ENCODE data around the gene CFAP45. TPM values are rescaled to one million over a fixed set of nuclear protein-coding genes. Genes with fewer than 3 reads are reported as not detected.

Gene CFAP45
- total RNA-seq: 1 to 10 TPM in 1 of 2 donors, under 1 TPM in 1; 0.38 to 3.0 TPM

- Mint-ChIP-seq H3K27me3 (no peaks in the 10 kb centered on the region), H3K4me1 (ENCODE audit: low read depth in 2 of 2) (peaks cover 6 to 7% of the 10 kb centered on the region in 2 donors), H3K9me3 (no peaks in the 10 kb centered on the region), H3K4me3 (no peak within 1 kb of the TSS), H3K36me3 (no peaks in the 10 kb centered on the region), H3K27ac (no peak within 1 kb of the TSS)
- ATAC-seq (peak; percentile 71 to 74), DNase-seq (ENCODE audit: low spot score) (no peak)
These were observed at the start of gene CFAP45 for GRCh38 chr1:159900086-159900680. TSS of gene CFAP45 (minus strand) at chr1:159900165. CDS start at chr1:159900098, 67 bp downstream.

- H3K4me3 Mint-ChIP-seq: no peak overlapping the region
- H3K4me1 Mint-ChIP-seq (ENCODE audit: low read depth in 2 of 2): peaks cover 10 to 11% of the 10 kb centered on the region in 2 donors
- peaks cover 40 to 42% of the 10 kb centered on the region in 2 donors for H3K27me3 Mint-ChIP-seq
- H3K36me3 Mint-ChIP-seq: no peaks in the 10 kb centered on the region
- H3K9me3 Mint-ChIP-seq: no peaks in the 10 kb centered on the region
- no peak for ATAC-seq
- no peak for DNase-seq (ENCODE audit: low spot score)
- no peak overlapping the region for H3K27ac Mint-ChIP-seq
These were observed 49.2 kb upstream of the CFAP45 start for GRCh38 chr1:159949123-159949522.

- Mint-ChIP-seq H3K36me3 (no peaks in the 10 kb centered on the region), H3K4me3 (no peak overlapping the region), H3K27ac (no peak overlapping the region), H3K27me3 (peaks cover 40 to 42% of the 10 kb centered on the region in 2 donors), H3K9me3 (no peaks in the 10 kb centered on the region), H3K4me1 (ENCODE audit: low read depth in 2 of 2) (peaks cover 10 to 11% of the 10 kb centered on the region in 2 donors)
- DNase-seq (ENCODE audit: low spot score): no peak
- no peak for ATAC-seq
These were observed 48.0 kb upstream of the CFAP45 start for GRCh38 chr1:159947942-159948341.

- Mint-ChIP-seq H3K9me3 (no peaks in the 10 kb centered on the region), H3K36me3 (no peaks in the 10 kb centered on the region), H3K4me1 (ENCODE audit: low read depth in 2 of 2) (peaks cover 10 to 11% of the 10 kb centered on the region in 2 donors), H3K4me3 (no peak overlapping the region), H3K27ac (no peak overlapping the region), H3K27me3 (peaks cover 33 to 37% of the 10 kb centered on the region in 2 donors)
- ATAC-seq (no peak), DNase-seq (ENCODE audit: low spot score) (no peak)
These were observed 46.5 kb upstream of the CFAP45 start for GRCh38 chr1:159946242-159947187.

- Mint-ChIP-seq H3K27me3 (peaks cover 32 to 35% of the 10 kb centered on the region in 2 donors), H3K9me3 (no peaks in the 10 kb centered on the region), H3K36me3 (no peaks in the 10 kb centered on the region), H3K4me1 (ENCODE audit: low read depth in 2 of 2) (peaks cover 10 to 11% of the 10 kb centered on the region in 2 donors), H3K27ac (no peak within 1 kb of the TSS), H3K4me3 (peak within 1 kb of the TSS; percentile 54)
- DNase-seq (ENCODE audit: low spot score) (no peak), ATAC-seq (peak; percentile 79)
These were observed 45.7 kb upstream of the CFAP45 start, which contains the start of gene IGSF9 for GRCh38 chr1:159945483-159946241. TSS of gene IGSF9 (minus strand) at chr1:159945613. CDS start at chr1:159943454, 2,159 bp downstream.

GRCh38 chr1:159944623-159945455 is 44.9 kb upstream of the CFAP45 start:
- ATAC-seq: no peak
- Mint-ChIP-seq H3K9me3 (no peaks in the 10 kb centered on the region), H3K27ac (no peak overlapping the region), H3K4me3 (peak overlapping the region; percentile 54), H3K36me3 (no peaks in the 10 kb centered on the region), H3K4me1 (ENCODE audit: low read depth in 2 of 2) (peaks cover 10 to 11% of the 10 kb centered on the region in 2 donors), H3K27me3 (peaks cover 32 to 35% of the 10 kb centered on the region in 2 donors)
- DNase-seq (ENCODE audit: low spot score): no peak

- H3K9me3 Mint-ChIP-seq: no peaks in the 10 kb centered on the region
- H3K36me3 Mint-ChIP-seq: no peaks in the 10 kb centered on the region
These were observed 44.1 kb upstream of the CFAP45 start for GRCh38 chr1:159943908-159944622.

GRCh38 chr1:159943278-159943640 is 43.3 kb upstream of the CFAP45 start:
- Mint-ChIP-seq H3K27ac (no peak overlapping the region), H3K4me1 (ENCODE audit: low read depth in 2 of 2) (peaks cover 10 to 11% of the 10 kb centered on the region in 2 donors), H3K4me3 (no peak overlapping the region), H3K27me3 (peaks cover 38% of the 10 kb centered on the region in 2 donors), H3K36me3 (no peaks in the 10 kb centered on the region), H3K9me3 (no peaks in the 10 kb centered on the region)
- DNase-seq (ENCODE audit: low spot score): peak; percentile 51
- ATAC-seq: no peak

More at GRCh38 chr1:159943908-159944622, 44.1 kb upstream of the CFAP45 start:
- Mint-ChIP-seq H3K27me3 (peaks cover 36% of the 10 kb centered on the region in 2 donors), H3K4me3 (no peak overlapping the region), H3K4me1 (ENCODE audit: low read depth in 2 of 2) (peaks cover 10 to 11% of the 10 kb centered on the region in 2 donors), H3K27ac (no peak overlapping the region)
- ATAC-seq: no peak
- peak; percentile 31 for DNase-seq (ENCODE audit: low spot score)

- Mint-ChIP-seq H3K9me3 (no peaks in the 10 kb centered on the region), H3K27ac (no peak overlapping the region), H3K4me1 (ENCODE audit: low read depth in 2 of 2) (peaks cover 10 to 11% of the 10 kb centered on the region in 2 donors), H3K4me3 (no peak overlapping the region), H3K36me3 (no peaks in the 10 kb centered on the region), H3K27me3 (peaks cover 33 to 34% of the 10 kb centered on the region in 2 donors)
- DNase-seq (ENCODE audit: low spot score) (peak; percentile 35), ATAC-seq (no peak)
These were observed 42.8 kb upstream of the CFAP45 start for GRCh38 chr1:159942632-159943277.

- Mint-ChIP-seq H3K4me1 (ENCODE audit: low read depth in 2 of 2) (peaks cover 10 to 11% of the 10 kb centered on the region in 2 donors), H3K36me3 (no peaks in the 10 kb centered on the region), H3K27me3 (peaks cover 30 to 32% of the 10 kb centered on the region in 2 donors), H3K9me3 (no peaks in the 10 kb centered on the region), H3K4me3 (no peak overlapping the region), H3K27ac (no peak overlapping the region)
- ATAC-seq (no peak), DNase-seq (ENCODE audit: low spot score) (peak; percentile 44)
These were observed 41.9 kb upstream of the CFAP45 start for GRCh38 chr1:159941591-159942560.

- H3K9me3 Mint-ChIP-seq: no peaks in the 10 kb centered on the region
- DNase-seq (ENCODE audit: low spot score): no peak
- peaks cover 30 to 32% of the 10 kb centered on the region in 2 donors for H3K27me3 Mint-ChIP-seq
- H3K4me1 Mint-ChIP-seq (ENCODE audit: low read depth in 2 of 2): peaks cover 13% of the 10 kb centered on the region in 2 donors
- H3K36me3 Mint-ChIP-seq: no peaks in the 10 kb centered on the region
- H3K4me3 Mint-ChIP-seq: no peak overlapping the region
- H3K27ac Mint-ChIP-seq: no peak overlapping the region
- no peak for ATAC-seq
These were observed 41.2 kb upstream of the CFAP45 start for GRCh38 chr1:159941141-159941540.

All from natural killer cell treated with Interleukin-12 subunit alpha and Interleukin-12 subunit beta and Interleukin-15 and Interleukin-18, amount 100 ng/mL, for 72 hours (primary cell).